Measurements from ENCODE around the gene NDUFA11. TPM values are rescaled to one million over a fixed set of nuclear protein-coding genes. Genes with fewer than 3 reads are reported as not detected.

Gene NDUFA11
- total RNA-seq (ENCODE audit: insufficient read depth, low replicate concordance) = 245 TPM

- DNase-seq (ENCODE audit: low spot score) = no peak
These were observed at the start of gene NDUFA11 for GRCh38 chr19:5903624-5904351. Gene NDUFA11 (minus strand): TSS chr19:5903790. CDS start chr19:5903708, 82 bp downstream.

- DNase-seq (ENCODE audit: low spot score) = no peak
These were observed 49.5 kb upstream of the NDUFA11 start for GRCh38 chr19:5953030-5953589.

GRCh38 chr19:5952193-5953029 is 48.8 kb upstream of the NDUFA11 start:
- no peak for DNase-seq (ENCODE audit: low spot score)

- DNase-seq (ENCODE audit: low spot score) = peak; percentile 59
These were observed 47.8 kb upstream of the NDUFA11 start for GRCh38 chr19:5951338-5951861.

- DNase-seq (ENCODE audit: low spot score) = no peak
These were observed 47.2 kb upstream of the NDUFA11 start for GRCh38 chr19:5950741-5951140.

- no peak for DNase-seq (ENCODE audit: low spot score)
These were observed 46.3 kb upstream of the NDUFA11 start for GRCh38 chr19:5949792-5950305.

GRCh38 chr19:5948752-5949564 is 45.4 kb upstream of the NDUFA11 start:
- DNase-seq (ENCODE audit: low spot score) = peak; percentile 93

GRCh38 chr19:5947435-5947834 is 43.8 kb upstream of the NDUFA11 start:
- peak; percentile 94 for DNase-seq (ENCODE audit: low spot score)

- no peak for DNase-seq (ENCODE audit: low spot score)
These were observed 40.0 kb upstream of the NDUFA11 start for GRCh38 chr19:5943623-5944022.

- no peak for DNase-seq (ENCODE audit: low spot score)
These were observed 39.5 kb upstream of the NDUFA11 start for GRCh38 chr19:5943045-5943444.

- DNase-seq (ENCODE audit: low spot score) = no peak
These were observed 38.1 kb upstream of the NDUFA11 start for GRCh38 chr19:5941673-5942072.

- no peak for DNase-seq (ENCODE audit: low spot score)
These were observed 36.9 kb upstream of the NDUFA11 start for GRCh38 chr19:5940260-5941208.

GRCh38 chr19:5937550-5937949 is 34.0 kb upstream of the NDUFA11 start:
- DNase-seq (ENCODE audit: low spot score) = no peak

GRCh38 chr19:5936292-5936592 is 32.7 kb upstream of the NDUFA11 start:
- DNase-seq (ENCODE audit: low spot score) = no peak

GRCh38 chr19:5935473-5936291 is 32.1 kb upstream of the NDUFA11 start:
- DNase-seq (ENCODE audit: low spot score) = no peak

GRCh38 chr19:5934774-5935472 is 31.3 kb upstream of the NDUFA11 start:
- DNase-seq (ENCODE audit: low spot score) = peak; percentile 83

GRCh38 chr19:5934069-5934401 is 30.4 kb upstream of the NDUFA11 start:
- no peak for DNase-seq (ENCODE audit: low spot score)

- DNase-seq (ENCODE audit: low spot score) = no peak
These were observed 29.9 kb upstream of the NDUFA11 start for GRCh38 chr19:5933391-5934068.

Data from umbilical cord (tissue), 2 donors.